ENCODE results near the gene WDTC1.
A peak's percentile ranks its signal among the peaks of the same experiment; 100 is the strongest.

DNA sequence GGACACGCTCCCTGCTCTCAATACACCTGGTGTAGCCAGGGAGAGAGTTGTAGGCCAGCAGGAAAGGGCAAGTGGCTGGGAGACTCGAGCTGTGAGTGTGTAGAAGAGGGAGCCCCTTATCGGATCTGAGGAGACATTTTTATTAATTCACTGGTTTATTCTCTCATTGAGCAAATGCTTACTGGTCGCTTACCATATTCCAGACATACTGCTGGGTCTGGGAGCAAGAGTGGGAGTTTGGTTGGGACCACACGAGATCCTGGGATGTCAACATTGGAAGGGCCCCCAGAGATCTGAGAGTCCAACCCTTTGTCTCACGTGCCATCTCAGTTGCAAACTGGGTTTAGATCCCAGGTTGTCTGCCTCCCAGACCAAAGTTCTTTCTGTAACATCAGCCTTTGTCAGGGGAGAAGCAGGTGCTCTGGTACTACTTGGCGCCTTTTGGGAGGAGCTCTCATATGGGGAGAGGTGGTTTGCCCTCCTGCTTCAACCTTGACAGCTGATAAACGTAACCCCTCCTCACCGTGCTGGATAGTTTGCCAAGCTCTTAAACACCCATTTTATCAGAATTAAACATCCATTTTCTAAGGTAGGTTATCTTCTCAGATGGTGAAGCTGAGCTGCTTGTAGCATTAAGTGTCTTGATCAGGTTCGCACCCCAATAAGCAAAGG is 88.3 kb downstream of the WDTC1 start:
- TF ChIP-seq POLR2A (IDR thresholded peaks at IDR 0.05): peak; percentile 4
- no peak for TF ChIP-seq CTCF (IDR thresholded peaks at IDR 0.05)

Data from right lobe of liver (tissue), 4 donors.